ENCODE data around the gene RASGRF2. TPM values are rescaled to one million over a fixed set of nuclear protein-coding genes. Genes with fewer than 3 reads are reported as not detected.

RASGRF2 gene
- total RNA-seq, 4 donors from 2014 or later = 13.0 to 45.9 (median 20.0) TPM

- ATAC-seq (ENCODE audit: low FRiP score) = no peak
- no peak for TF ChIP-seq CTCF (IDR thresholded peaks at IDR 0.05)
Measured at GRCh38 chr5:81246697-81247096, 286.5 kb downstream of the RASGRF2 start.

GRCh38 chr5:81247441-81247972 lies 287.3 kb downstream of the RASGRF2 start:
- no peak for DNase-seq (ENCODE audit: low spot score)
- no peak for TF ChIP-seq CTCF (IDR thresholded peaks at IDR 0.05)
- ATAC-seq (ENCODE audit: low FRiP score) = no peak

More at GRCh38 chr5:81246697-81247096, 286.5 kb downstream of the RASGRF2 start:
- no peak for DNase-seq (ENCODE audit: low spot score)

- TF ChIP-seq CTCF (IDR thresholded peaks at IDR 0.05) = no peak
- no peak for ATAC-seq (ENCODE audit: low FRiP score)
Measured at GRCh38 chr5:81249240-81249639, 289.1 kb downstream of the RASGRF2 start.

GRCh38 chr5:81250004-81250403 lies 289.8 kb downstream of the RASGRF2 start:
- DNase-seq (ENCODE audit: low spot score) = no peak
- ATAC-seq (ENCODE audit: low FRiP score) = no peak
- TF ChIP-seq CTCF (IDR thresholded peaks at IDR 0.05) = no peak

More at GRCh38 chr5:81249240-81249639, 289.1 kb downstream of the RASGRF2 start:
- DNase-seq (ENCODE audit: low spot score) = no peak

GRCh38 chr5:81251922-81252321 lies 291.8 kb downstream of the RASGRF2 start:
- TF ChIP-seq CTCF (IDR thresholded peaks at IDR 0.05) = no peak
- no peak for ATAC-seq (ENCODE audit: low FRiP score)
- no peak for DNase-seq (ENCODE audit: low spot score)

DNA sequence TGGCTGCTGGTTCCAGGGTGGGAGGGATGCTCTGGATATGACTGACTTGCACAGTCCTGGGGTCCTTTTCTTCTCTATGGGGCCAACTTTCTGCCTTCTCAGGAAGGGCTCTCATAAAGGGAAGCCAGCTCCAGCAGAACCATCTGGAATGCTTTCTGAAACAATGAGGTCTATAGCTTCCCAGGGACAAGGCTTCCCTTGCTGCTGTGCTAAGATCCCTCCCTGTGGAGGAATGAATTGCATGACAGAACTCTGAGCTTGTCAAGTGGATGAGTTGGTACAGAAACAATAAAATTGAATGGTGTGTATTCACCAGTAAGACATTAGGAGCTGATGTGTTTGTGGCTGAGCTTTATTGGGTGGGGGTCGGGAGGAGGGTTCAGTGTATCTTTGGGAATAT lies 292.7 kb downstream of the RASGRF2 start:
- ATAC-seq (ENCODE audit: low FRiP score) = no peak
- no peak for TF ChIP-seq CTCF (IDR thresholded peaks at IDR 0.05)
- DNase-seq (ENCODE audit: low spot score) = no peak

DNA sequence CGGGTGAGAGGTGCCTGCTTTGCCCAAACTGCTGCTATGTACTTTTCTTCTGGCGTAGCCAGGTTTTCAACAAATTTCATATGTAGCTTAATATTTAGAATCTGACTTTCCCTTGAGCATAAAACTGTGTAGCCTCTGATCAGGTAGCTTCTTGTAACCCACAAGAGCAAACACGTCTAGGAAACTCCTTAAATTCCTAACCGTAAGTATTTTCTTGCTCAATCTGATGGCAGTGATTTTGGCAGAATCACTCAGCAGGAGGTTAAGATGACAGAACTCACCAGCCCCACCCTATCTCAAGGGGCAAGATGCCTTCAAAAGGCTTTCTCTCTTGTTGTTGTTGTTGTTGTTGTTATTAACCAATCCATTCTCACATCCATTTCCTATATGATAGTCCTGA lies 293.7 kb downstream of the RASGRF2 start:
- TF ChIP-seq CTCF (IDR thresholded peaks at IDR 0.05) = no peak
- DNase-seq (ENCODE audit: low spot score) (no peak), ATAC-seq (ENCODE audit: low FRiP score) (no peak)

Measured in omental fat pad (tissue), 4 donors.